Left lung (tissue), 10 donors: ENCODE data around the gene MYEOV. TPM values are rescaled to one million over a fixed set of nuclear protein-coding genes. Genes with fewer than 3 reads are reported as not detected.

Source experiments
- ATAC-seq: fragments of 200-7000 bp; cut with Tn5 transposase; one replicate; pipeline ENCODE4 v1.9.1; 2020; ENCODE audit warnings: moderate library complexity
- DNase-seq, 4 donors: peaks; one replicate each; pipeline ENCODE4 v3.0.0-alpha.2; 2013 to 2020
- H3K27ac ChIP-seq, 2 donors: fragments of 200-600 bp; sonication (generic) in 1 of 2; one replicate each; pipeline versions ENCODE4 v1.5.0 to v1.8.0; 2020 to 2021
- H3K27me3 ChIP-seq, 2 donors: fragments of 200-600 bp; sonication (generic) in 1 of 2; one replicate each; pipeline versions ENCODE4 v1.5.0 to v1.8.0; 2020 to 2021
- H3K36me3 ChIP-seq, 2 donors: fragments of 200-600 bp; sonication (generic) in 1 of 2; one replicate each; pipeline versions ENCODE4 v1.5.0 to v1.8.0; 2020 to 2021
- H3K4me1 ChIP-seq, 2 donors: fragments of 200-600 bp; one replicate each; pipeline ENCODE4 v1.8.0; 2021
- H3K4me3 ChIP-seq, 2 donors: fragments of 200-600 bp; sonication (generic) in 1 of 2; one replicate each; pipeline versions ENCODE4 v1.5.0 to v1.8.0; 2020 to 2021; ENCODE audit warnings: mild to moderate bottlenecking in 1 of 2
- H3K9me3 ChIP-seq, 2 donors: fragments of 200-600 bp; sonication (generic) in 1 of 2; one replicate each; pipeline versions ENCODE4 v1.5.0 to v1.8.0; 2020 to 2021
- intact Hi-C, 2 donors: fragments of 100-400 bp; cut with DNase I; formaldehyde crosslinking; loops; one replicate each; pipeline versions ENCODE4 v1.11.2 to v1.14.2; 2022
- polyA plus RNA-seq, 6 donors: library from polyadenylated mRNA; unstranded; fragments of 120-200 nt; gene quantifications; one replicate each; pipeline ENCODE4 v1.2.1, GENCODE V29; 2013; ENCODE audit not compliant: insufficient read length in 6 of 6
- total RNA-seq, 2 donors: library from RNA; stranded (reverse); fragmentation: NEBNext Ultra II Directional; extraction: Animal tissue kit (Norgen Biotek cat#: 25700); gene quantifications; one replicate each; pipeline ENCODE4 v1.2.1, GENCODE V29; 2021
- TF ChIP-seq, protein P1 (sequence below), 2 donors: fragments of 200-600 bp; sonication (generic) in 1 of 2; IDR thresholded peaks; one replicate each; pipeline versions ENCODE4 v1.5.0 to v1.8.0; 2021; ENCODE audit warnings: antibody characterized with exemption in 2 of 2
- donor health status: DM: no; HTN: yes; CAD: no.
- donor health status: DM: no; HTN: no; CAD: no.

Gene MYEOV
- total and polyA plus RNA-seq, 8 donors, result 0.31 to 0.85 (median 0.47) TPM; not detected in 1

DNA sequence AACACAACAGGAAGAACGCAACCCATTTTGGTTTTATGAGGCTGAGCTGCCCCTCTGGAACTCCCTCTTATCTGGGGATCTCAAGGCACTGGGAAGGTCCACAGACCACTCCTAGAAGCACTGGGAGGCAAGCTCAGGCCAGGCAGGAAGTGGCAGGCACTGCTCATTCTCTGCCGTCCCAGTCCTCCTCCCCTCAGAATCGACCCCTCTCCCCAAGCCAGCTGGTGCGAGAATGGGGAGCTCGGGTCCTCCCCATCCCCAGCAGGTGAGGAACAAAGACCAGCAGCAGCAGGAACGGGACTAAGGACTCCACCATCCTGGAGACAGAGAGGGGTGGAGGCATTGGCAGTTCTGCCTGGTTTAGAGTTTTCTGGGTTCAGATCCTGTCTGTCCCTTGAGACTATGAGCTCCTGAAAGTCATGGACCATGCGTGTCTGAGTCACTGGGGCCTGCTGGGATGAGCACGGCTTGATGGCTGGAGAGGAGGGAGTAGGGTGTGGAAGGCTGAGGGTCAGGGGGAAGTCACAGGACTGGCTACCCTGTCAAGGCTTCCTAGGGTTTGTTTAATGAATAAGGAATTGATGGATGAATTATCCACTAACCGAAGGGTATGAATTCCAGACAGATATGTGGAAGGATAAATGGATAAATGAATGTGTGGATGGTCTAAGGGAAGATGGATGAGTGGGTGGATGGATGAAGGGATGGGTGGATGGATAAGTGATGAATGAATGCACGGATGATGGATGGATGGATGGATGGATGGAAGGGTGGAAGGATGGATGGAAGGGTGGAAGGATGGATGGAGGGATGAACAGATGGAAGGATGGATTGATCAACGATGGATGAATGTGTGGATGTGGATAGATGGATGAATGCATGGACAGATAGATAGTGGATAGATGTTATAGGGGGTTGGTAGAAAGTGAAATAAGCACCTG, 6.4 kb downstream of the MYEOV start:
- ATAC-seq (no peak), DNase-seq (no peak)
- H3K4me3 ChIP-seq, result no peak overlapping the region
- no peaks in the 10 kb centered on the region for H3K27me3 ChIP-seq
- H3K4me1 ChIP-seq, result peaks cover 36 to 72% of the 10 kb centered on the region in 2 donors
- H3K9me3 ChIP-seq, result no peaks in the 10 kb centered on the region
- H3K27ac ChIP-seq, result peak overlapping the region in 1 of 2 donors; percentile 18
- H3K36me3 ChIP-seq, result no peaks in the 10 kb centered on the region
- intact Hi-C loops, result no loop called here
- TF ChIP-seq, protein P1, sequence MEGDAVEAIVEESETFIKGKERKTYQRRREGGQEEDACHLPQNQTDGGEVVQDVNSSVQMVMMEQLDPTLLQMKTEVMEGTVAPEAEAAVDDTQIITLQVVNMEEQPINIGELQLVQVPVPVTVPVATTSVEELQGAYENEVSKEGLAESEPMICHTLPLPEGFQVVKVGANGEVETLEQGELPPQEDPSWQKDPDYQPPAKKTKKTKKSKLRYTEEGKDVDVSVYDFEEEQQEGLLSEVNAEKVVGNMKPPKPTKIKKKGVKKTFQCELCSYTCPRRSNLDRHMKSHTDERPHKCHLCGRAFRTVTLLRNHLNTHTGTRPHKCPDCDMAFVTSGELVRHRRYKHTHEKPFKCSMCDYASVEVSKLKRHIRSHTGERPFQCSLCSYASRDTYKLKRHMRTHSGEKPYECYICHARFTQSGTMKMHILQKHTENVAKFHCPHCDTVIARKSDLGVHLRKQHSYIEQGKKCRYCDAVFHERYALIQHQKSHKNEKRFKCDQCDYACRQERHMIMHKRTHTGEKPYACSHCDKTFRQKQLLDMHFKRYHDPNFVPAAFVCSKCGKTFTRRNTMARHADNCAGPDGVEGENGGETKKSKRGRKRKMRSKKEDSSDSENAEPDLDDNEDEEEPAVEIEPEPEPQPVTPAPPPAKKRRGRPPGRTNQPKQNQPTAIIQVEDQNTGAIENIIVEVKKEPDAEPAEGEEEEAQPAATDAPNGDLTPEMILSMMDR (IDR thresholded peaks at IDR 0.05), result no peak

DNA sequence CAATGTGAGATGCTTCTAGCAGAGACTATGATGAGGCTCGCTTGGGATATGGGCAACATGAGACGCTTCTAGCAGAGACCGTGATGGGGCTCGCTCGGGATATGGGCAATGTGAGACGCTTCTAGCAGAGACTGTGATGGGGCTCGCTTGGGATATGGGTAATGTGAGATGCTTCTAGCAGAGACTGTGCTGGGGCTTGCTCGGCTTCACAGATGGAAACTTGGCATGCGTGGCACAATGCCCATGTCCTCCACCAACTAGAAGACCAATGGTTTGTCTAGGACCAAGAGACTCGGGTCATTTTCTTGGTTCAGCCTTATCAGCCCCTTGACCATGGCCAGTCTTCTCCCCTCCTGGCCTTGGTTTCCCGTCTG, 7.1 kb downstream of the MYEOV start:
- H3K27ac ChIP-seq, result peak overlapping the region in 1 of 2 donors; percentile 60
- intact Hi-C loops, result no loop called here
- no peaks in the 10 kb centered on the region for H3K27me3 ChIP-seq
- ATAC-seq (no peak), DNase-seq (no peak)
- H3K4me3 ChIP-seq, result no peak overlapping the region
- H3K36me3 ChIP-seq, result no peaks in the 10 kb centered on the region
- TF ChIP-seq, protein P1 (IDR thresholded peaks at IDR 0.05), result no peak
- H3K4me1 ChIP-seq, result peaks cover 36 to 65% of the 10 kb centered on the region in 2 donors
- no peaks in the 10 kb centered on the region for H3K9me3 ChIP-seq

DNA sequence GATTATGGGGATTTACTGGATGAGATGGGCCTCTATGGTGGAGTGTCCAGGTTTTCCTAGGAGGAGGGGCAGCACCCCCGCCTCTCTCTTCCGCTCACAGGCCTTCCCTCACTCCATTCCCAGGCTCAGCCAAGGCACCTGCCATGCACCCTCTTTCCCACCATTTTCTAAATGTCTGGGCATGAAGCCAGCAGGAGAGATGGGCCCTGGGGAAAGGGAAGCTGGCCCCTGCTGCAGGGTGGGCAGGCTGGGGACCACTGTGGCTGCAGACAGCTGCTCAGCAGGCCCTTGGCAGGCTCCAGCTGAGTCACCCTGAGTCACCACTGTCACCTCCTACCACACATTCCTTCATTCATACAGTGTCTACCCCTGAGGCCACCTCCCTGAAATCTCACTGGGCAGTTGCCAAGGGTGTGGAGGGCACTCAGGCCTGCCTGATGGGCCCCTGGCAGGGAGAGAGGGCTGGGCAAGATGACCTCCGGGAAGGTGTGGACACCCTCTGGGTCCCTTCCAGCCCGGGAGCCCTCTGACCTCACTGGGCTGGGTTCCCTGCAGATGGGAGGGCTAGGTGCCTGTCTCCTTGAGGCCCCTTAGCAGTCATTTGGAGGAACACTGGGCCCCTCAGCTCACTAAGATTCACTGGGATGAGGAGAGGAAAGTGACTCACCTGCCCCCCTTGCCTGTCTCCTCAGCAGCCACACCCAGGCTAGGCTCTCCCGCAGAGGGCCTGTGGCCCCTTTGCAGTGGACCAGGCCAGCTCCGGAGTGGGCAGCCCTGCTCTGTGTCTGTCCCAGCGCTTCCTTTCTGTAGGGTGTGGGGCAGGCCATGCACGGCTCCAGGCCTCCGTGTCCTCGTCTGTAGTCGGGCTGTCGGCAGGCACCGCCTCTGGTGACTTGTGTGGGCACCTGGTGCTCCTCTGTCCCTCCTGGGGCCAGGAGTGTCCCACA, 7.8 kb downstream of the MYEOV start:
- H3K4me1 ChIP-seq, result peaks cover 31 to 59% of the 10 kb centered on the region in 2 donors
- H3K9me3 ChIP-seq, result no peaks in the 10 kb centered on the region
- H3K36me3 ChIP-seq, result no peaks in the 10 kb centered on the region
- peak overlapping the region in 1 of 2 donors; percentile 60 for H3K27ac ChIP-seq
- no peaks in the 10 kb centered on the region for H3K27me3 ChIP-seq
- TF ChIP-seq, protein P1 (IDR thresholded peaks at IDR 0.05), result no peak
- DNase-seq, result peak in 2 of 4 donors; percentile 81 to 88
- H3K4me3 ChIP-seq, result no peak overlapping the region
- intact Hi-C loops, result no loop called here
- ATAC-seq, result peak; percentile 54

DNA sequence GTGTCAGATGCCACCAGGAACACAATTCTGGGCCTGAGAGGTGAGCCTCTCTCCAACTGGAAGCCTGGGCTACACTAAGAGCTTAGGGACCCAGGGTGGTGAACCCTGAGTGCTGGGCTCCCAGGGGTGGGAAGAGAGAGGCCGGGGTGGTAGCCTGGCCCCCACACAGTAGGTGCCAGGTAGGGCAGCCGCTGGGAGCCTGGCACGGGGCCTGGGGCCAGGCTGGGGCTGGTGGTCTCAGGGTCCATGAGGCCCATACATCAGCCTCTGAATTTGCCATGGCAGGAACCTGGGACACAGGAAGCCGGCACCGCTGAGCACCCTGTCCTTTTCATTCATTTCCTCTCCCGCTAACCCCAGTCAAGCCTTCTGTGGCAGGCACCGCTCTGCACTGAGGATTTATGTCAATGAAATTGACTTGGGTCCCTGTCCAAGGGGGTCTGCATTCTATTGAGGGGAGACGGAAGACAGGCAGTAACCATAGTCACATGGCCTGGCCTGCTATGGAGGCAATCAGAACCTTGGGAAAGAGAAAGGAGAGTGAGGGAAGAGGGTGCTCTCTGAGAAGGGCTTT, 8.6 kb downstream of the MYEOV start:
- Histone ChIP-seq H3K36me3 (no peaks in the 10 kb centered on the region), H3K9me3 (no peaks in the 10 kb centered on the region), H3K4me1 (peaks cover 23 to 51% of the 10 kb centered on the region in 2 donors), H3K27me3 (no peaks in the 10 kb centered on the region), H3K4me3 (no peak overlapping the region), H3K27ac (peak overlapping the region in 1 of 2 donors; percentile 60)
- intact Hi-C loops, result no loop called here
- no peak for DNase-seq
- TF ChIP-seq, protein P1 (IDR thresholded peaks at IDR 0.05), result no peak
- ATAC-seq, result no peak
